HG02588 (cell line): Measurements from ENCODE around the gene TMEM178A.
"Not testable (repeated sequence)": the region's sequence is repeated elsewhere in the genome, so short reads cannot be mapped to it uniquely, and the experiment has no call there.

Experiments
- ATAC-seq: cut with Tn5 transposase; IDR thresholded peaks from one replicate; pipeline ENCODE4 v1.9.1; 2021; ENCODE audit warnings: mild to moderate bottlenecking, moderate library complexity; ENCODE audit not compliant: unreplicated experiment

The TMEM178A gene

GRCh38 chr2:39708003-39708402, 42.3 kb downstream of the TMEM178A start:
- ATAC-seq, result no peak

GRCh38 chr2:39710807-39711206, 45.1 kb downstream of the TMEM178A start:
- no peak for ATAC-seq

- no peak for ATAC-seq
These were observed 47.2 kb downstream of the TMEM178A start for GRCh38 chr2:39712953-39713352.

- no peak for ATAC-seq
These were observed 49.4 kb downstream of the TMEM178A start for GRCh38 chr2:39715095-39715494.

GRCh38 chr2:39715822-39716221, 50.1 kb downstream of the TMEM178A start:
- ATAC-seq, result no peak

- no peak for ATAC-seq
These were observed 51.4 kb downstream of the TMEM178A start for GRCh38 chr2:39717067-39717466.

GRCh38 chr2:39718483-39718882, 52.8 kb downstream of the TMEM178A start:
- no peak for ATAC-seq

- ATAC-seq, result no peak
These were observed 53.6 kb downstream of the TMEM178A start for GRCh38 chr2:39719317-39719716.

- ATAC-seq, result no peak
These were observed 55.3 kb downstream of the TMEM178A start for GRCh38 chr2:39720970-39721369.

- ATAC-seq, result no peak
These were observed 57.8 kb downstream of the TMEM178A start for GRCh38 chr2:39723497-39723896.

- ATAC-seq, result no peak
These were observed 58.5 kb downstream of the TMEM178A start for GRCh38 chr2:39723946-39724827.

GRCh38 chr2:39724828-39725144, 59.1 kb downstream of the TMEM178A start:
- ATAC-seq, result no peak

GRCh38 chr2:39725401-39725800, 59.7 kb downstream of the TMEM178A start:
- no peak for ATAC-seq

GRCh38 chr2:39728085-39728484, 62.4 kb downstream of the TMEM178A start:
- ATAC-seq, result not testable (repeated sequence)

GRCh38 chr2:39728941-39729351, 63.2 kb downstream of the TMEM178A start:
- no peak for ATAC-seq

- no peak for ATAC-seq
These were observed 64.6 kb downstream of the TMEM178A start for GRCh38 chr2:39730276-39730675.

GRCh38 chr2:39730685-39731302, 65.1 kb downstream of the TMEM178A start:
- peak; percentile 44 for ATAC-seq

- no peak for ATAC-seq
These were observed 65.8 kb downstream of the TMEM178A start for GRCh38 chr2:39731546-39731945.

GRCh38 chr2:39732482-39732881, 66.8 kb downstream of the TMEM178A start:
- ATAC-seq, result no peak

- ATAC-seq, result no peak
These were observed 67.5 kb downstream of the TMEM178A start for GRCh38 chr2:39733070-39733674.

GRCh38 chr2:39734445-39734844, 68.7 kb downstream of the TMEM178A start:
- ATAC-seq, result no peak

GRCh38 chr2:39735648-39736047, 69.9 kb downstream of the TMEM178A start:
- ATAC-seq, result no peak
